ENCODE data around the gene NUP98. TPM values are rescaled to one million over a fixed set of nuclear protein-coding genes. Genes with fewer than 3 reads are reported as not detected.

NUP98 gene
- total and polyA plus RNA-seq, 2 of the 13 experiments (the other 11 are each of a cell fraction or from before 2014, with no cell fraction given): 76.6 to 85.3 TPM

DNA sequence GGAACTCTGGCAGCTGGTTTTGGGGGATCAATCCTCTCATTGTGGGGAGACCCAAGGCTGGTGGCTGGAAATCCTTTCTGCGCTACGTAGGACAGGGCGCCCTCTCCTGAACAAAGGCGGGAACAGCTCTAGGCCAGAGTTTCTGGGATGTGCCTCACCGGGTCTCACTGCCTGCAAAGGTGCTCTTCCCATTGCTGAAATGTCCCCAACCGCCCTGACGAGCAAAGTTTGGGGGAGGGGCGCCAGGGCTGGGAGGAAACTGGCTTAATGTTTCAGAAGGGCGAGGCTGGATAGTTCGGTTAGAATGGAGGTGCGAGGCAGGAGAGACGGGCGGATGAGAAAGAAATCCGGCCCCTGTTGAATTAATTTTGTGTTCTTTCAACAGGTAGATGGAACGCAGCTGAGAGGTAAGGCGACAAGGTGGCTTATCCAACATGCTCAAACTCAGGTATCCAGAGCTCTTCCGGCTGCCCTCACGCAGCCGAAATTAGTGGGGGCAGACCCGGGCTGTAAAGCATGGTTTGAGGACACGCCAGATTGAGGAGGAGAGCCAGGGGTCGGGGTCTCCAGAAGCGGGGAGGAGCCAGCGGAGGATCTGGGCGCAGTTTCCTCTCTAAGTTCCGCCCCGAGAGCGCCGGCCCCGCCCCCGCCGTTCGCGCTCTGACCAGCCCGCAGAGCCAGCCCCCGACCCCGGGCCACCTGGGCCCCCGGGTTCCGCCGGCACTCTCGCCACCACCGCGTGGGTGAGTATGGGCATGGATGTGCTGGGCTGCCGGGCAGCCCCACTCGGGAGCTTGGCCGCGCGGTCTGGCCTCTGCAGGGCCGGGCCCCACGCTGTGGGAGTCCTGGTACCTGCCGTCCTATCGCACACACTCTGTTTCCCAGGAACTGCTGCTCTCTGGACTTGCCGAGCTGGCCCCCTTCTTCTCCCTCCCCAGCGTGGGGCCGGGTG, 10.8 kb upstream of the NUP98 start, which contains the start of gene PGAP2 (continued):
- TF ChIP-seq, protein P1, sequence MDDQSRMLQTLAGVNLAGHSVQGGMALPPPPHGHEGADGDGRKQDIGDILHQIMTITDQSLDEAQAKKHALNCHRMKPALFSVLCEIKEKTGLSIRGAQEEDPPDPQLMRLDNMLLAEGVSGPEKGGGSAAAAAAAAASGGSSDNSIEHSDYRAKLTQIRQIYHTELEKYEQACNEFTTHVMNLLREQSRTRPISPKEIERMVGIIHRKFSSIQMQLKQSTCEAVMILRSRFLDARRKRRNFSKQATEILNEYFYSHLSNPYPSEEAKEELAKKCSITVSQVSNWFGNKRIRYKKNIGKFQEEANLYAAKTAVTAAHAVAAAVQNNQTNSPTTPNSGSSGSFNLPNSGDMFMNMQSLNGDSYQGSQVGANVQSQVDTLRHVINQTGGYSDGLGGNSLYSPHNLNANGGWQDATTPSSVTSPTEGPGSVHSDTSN (CRISPR knock-in tag; IDR thresholded peaks at IDR 0.05; ENCODE audit: borderline replicate concordance): no peak
- no peak for TF ChIP-seq POLR2AphosphoS2 (IDR thresholded peaks at IDR 0.05; ENCODE audit: low read depth, low read length)
- TF ChIP-seq, protein P2, sequence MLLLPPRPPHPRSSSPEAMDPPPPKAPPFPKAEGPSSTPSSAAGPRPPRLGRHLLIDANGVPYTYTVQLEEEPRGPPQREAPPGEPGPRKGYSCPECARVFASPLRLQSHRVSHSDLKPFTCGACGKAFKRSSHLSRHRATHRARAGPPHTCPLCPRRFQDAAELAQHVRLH (CRISPR knock-in tag; IDR thresholded peaks at IDR 0.05; ENCODE audit: borderline replicate concordance, low read depth): no peak; the same call in 1 of the 2 replicates
- TF ChIP-seq ATF7-NPFF (CRISPR knock-in tag; IDR thresholded peaks at IDR 0.05; ENCODE audit: low read depth): 0 out of 2 replicates have a peak, but pooled peaks have one; percentile 38
- TF ChIP-seq DZIP1 (CRISPR knock-in tag; IDR thresholded peaks at IDR 0.05): no peak
- peak; percentile 26 for TF ChIP-seq SAP130 (CRISPR knock-in tag; IDR thresholded peaks at IDR 0.05; ENCODE audit: low read depth)
- TF ChIP-seq LCORL (IDR thresholded peaks at IDR 0.05): no peak
- 0 out of 2 replicates have a peak, but pooled peaks have one; percentile 12 for TF ChIP-seq LCORL (CRISPR knock-in tag; IDR thresholded peaks at IDR 0.05)
- TF ChIP-seq FOXJ3 (CRISPR knock-in tag; IDR thresholded peaks at IDR 0.05; ENCODE audit: borderline replicate concordance): no peak
- no peak for TF ChIP-seq ZNF335 (CRISPR knock-in tag; IDR thresholded peaks at IDR 0.05)
- no peak for TF ChIP-seq ZSCAN22 (CRISPR knock-in tag; IDR thresholded peaks at IDR 0.05)
- TF ChIP-seq NRL (CRISPR knock-in tag; IDR thresholded peaks at IDR 0.05; ENCODE audit: borderline replicate concordance): peak; percentile 62
- TF ChIP-seq, protein P3, sequence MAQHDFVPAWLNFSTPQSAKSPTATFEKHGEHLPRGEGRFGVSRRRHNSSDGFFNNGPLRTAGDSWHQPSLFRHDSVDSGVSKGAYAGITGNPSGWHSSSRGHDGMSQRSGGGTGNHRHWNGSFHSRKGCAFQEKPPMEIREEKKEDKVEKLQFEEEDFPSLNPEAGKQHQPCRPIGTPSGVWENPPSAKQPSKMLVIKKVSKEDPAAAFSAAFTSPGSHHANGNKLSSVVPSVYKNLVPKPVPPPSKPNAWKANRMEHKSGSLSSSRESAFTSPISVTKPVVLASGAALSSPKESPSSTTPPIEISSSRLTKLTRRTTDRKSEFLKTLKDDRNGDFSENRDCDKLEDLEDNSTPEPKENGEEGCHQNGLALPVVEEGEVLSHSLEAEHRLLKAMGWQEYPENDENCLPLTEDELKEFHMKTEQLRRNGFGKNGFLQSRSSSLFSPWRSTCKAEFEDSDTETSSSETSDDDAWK (CRISPR knock-in tag; IDR thresholded peaks at IDR 0.05): no peak
- no peak for TF ChIP-seq ZNF747 (CRISPR knock-in tag; IDR thresholded peaks at IDR 0.05; ENCODE audit: borderline replicate concordance)
- TF ChIP-seq ZNF235 (CRISPR knock-in tag; IDR thresholded peaks at IDR 0.05; ENCODE audit: borderline replicate concordance): no peak
- TF ChIP-seq ZNF501 (CRISPR knock-in tag; IDR thresholded peaks at IDR 0.05): peak; percentile 30; the same call in 1 of the 2 replicates
- TF ChIP-seq SP140L (CRISPR knock-in tag; IDR thresholded peaks at IDR 0.05; ENCODE audit: borderline replicate concordance): no peak
- TF ChIP-seq EP300 (IDR thresholded peaks at IDR 0.05; ENCODE audit: low read depth in 2 of 2, low read length in 2 of 2): no peak
- no peak for TF ChIP-seq EP300 (CRISPR knock-in tag; IDR thresholded peaks at IDR 0.05; ENCODE audit: borderline replicate concordance)
- no peak for TF ChIP-seq ZNF567 (CRISPR knock-in tag; IDR thresholded peaks at IDR 0.05; ENCODE audit: borderline replicate concordance)
- TF ChIP-seq NFYB (CRISPR knock-in tag; IDR thresholded peaks at IDR 0.05): no peak
- no peak for TF ChIP-seq MAF1 (CRISPR knock-in tag; IDR thresholded peaks at IDR 0.05; ENCODE audit: borderline replicate concordance)
- TF ChIP-seq FOXP1 (IDR thresholded peaks at IDR 0.05): no peak
- TF ChIP-seq FOXP1 (CRISPR knock-in tag; IDR thresholded peaks at IDR 0.05): no peak
- TF ChIP-seq ZNF329 (CRISPR knock-in tag; IDR thresholded peaks at IDR 0.05; ENCODE audit: low read depth): no peak
- no peak for TF ChIP-seq ZBTB7A (CRISPR knock-in tag; IDR thresholded peaks at IDR 0.05)
